OCI-LY7 (cell line): ENCODE measurements around the gene NHLRC4. TPM values are rescaled to one million over a fixed set of nuclear protein-coding genes. Genes with fewer than 3 reads are reported as not detected.

Experiments used
- BruUV-seq: library from RNA; stranded (reverse); fragments of 400-500 nt; replicated peaks from 2 replicates; lab custom pipeline; 2021; lab: Mats Ljungman, UMichigan
- CTCF ChIA-PET: fragments of 300-600 bp; sonication (Branson Sonifier 250); formaldehyde crosslinking; loops from one replicate; lab custom pipeline; 2022; ENCODE audit warnings: antibody characterized with exemption; ENCODE audit not compliant: unreplicated experiment; lab: Charles Lee
- POLR2A ChIA-PET: fragments of 300-600 bp; sonication (Branson Sonifier 250); formaldehyde crosslinking; loops from one replicate; lab custom pipeline; 2022; ENCODE audit warnings: antibody characterized with exemption; lab: Charles Lee
- DNase-seq: peaks from one replicate; pipeline ENCODE4 v3.0.0-alpha.2; 2015; ENCODE audit warnings: low spot score
- H2AFZ ChIP-seq: fragments of 200-600 bp; sonication (generic), shearing (Covaris generic); 2 replicates; pipeline ENCODE4 v1.6.1; 2014; ENCODE audit warnings: mild to moderate bottlenecking, antibody characterized with exemption, low read length, moderate library complexity
- H3K27ac ChIP-seq: fragments of 200-600 bp; sonication (generic); 2 replicates; pipeline ENCODE4 v1.5.1; 2014; ENCODE audit warnings: mixed run types, low read depth, mild to moderate bottlenecking, moderate library complexity, low read length, inconsistent platforms; ENCODE audit not compliant: poor library complexity, severe bottlenecking
- H3K36me3 ChIP-seq: fragments of 200-600 bp; sonication (generic); 2 replicates; pipeline ENCODE4 v1.6.1; 2014; ENCODE audit warnings: mild to moderate bottlenecking, antibody characterized with exemption, low read length, moderate library complexity, mixed read lengths; ENCODE audit not compliant: insufficient read depth
- H3K4me1 ChIP-seq: fragments of 200-600 bp; sonication (generic); 2 replicates; pipeline ENCODE4 v1.5.1; 2014; ENCODE audit warnings: mild to moderate bottlenecking, low read length; ENCODE audit not compliant: insufficient read depth, poor library complexity, severe bottlenecking
- H3K4me2 ChIP-seq: fragments of 200-600 bp; sonication (generic); 2 replicates; pipeline ENCODE4 v1.6.1; 2014; ENCODE audit warnings: mild to moderate bottlenecking, low read length
- H3K4me3 ChIP-seq: fragments of 200-600 bp; sonication (generic); 2 replicates; pipeline ENCODE4 v1.5.1; 2014; ENCODE audit warnings: mild to moderate bottlenecking, low read depth, low read length; ENCODE audit not compliant: poor library complexity, severe bottlenecking
- H3K79me2 ChIP-seq: fragments of 200-600 bp; sonication (generic); 2 replicates; pipeline ENCODE4 v1.6.1; 2016; ENCODE audit warnings: low read depth, mild to moderate bottlenecking, low read length, moderate library complexity, mixed read lengths; ENCODE audit not compliant: insufficient read depth
- H3K9me2 ChIP-seq: fragments of 200-600 bp; sonication (generic); 2 replicates; pipeline ENCODE4 v1.6.1; 2016; ENCODE audit warnings: mild to moderate bottlenecking, low read length, mixed read lengths; ENCODE audit not compliant: insufficient read depth
- H3K9me3 ChIP-seq: fragments of 200-600 bp; sonication (generic); 2 replicates; pipeline ENCODE4 v1.6.1; 2014; ENCODE audit warnings: mild to moderate bottlenecking, mixed run types, low read length, mixed read lengths
- H4K20me1 ChIP-seq: fragments of 200-600 bp; sonication (generic); 2 replicates; pipeline ENCODE4 v1.6.1; 2014; ENCODE audit warnings: mild to moderate bottlenecking, antibody characterized with exemption, low read length, moderate library complexity, mixed read lengths; ENCODE audit not compliant: insufficient read depth
- EZH2phosphoT487 ChIP-seq: fragments of 200-600 bp; sonication (generic); IDR thresholded peaks from 2 replicates; pipeline ENCODE4 v1.6.1; 2018; ENCODE audit warnings: low read depth, borderline replicate concordance, mild to moderate bottlenecking, mixed run types, antibody characterized with exemption, low read length, moderate library complexity, mixed read lengths
- intact Hi-C: fragments of 100-400 bp; cut with micrococcal nuclease; formaldehyde crosslinking; loops from one replicate; pipeline ENCODE4 v1.10.0; 2022; ENCODE audit not compliant: unreplicated experiment
- total RNA-seq, 2 experiments: library from RNA; depleted of rRNA in 1 of 2; stranded (reverse); fragments of >200 nt in 1 of 2; shearing (Covaris generic) in 1 of 2; gene quantifications; 2 replicates each; pipeline ENCODE4 v1.2.3, GENCODE V29; 2014 to 2022
- TF ChIP-seq, protein P1 (sequence below): fragments of 200-600 bp; sonication (generic); conservative IDR thresholded peaks from 2 replicates; pipeline ENCODE4 v1.5.1; 2014; ENCODE audit warnings: mild to moderate bottlenecking, antibody characterized with exemption, low read length, moderate library complexity, mixed read lengths

Gene NHLRC4
- total RNA-seq, 2 experiments from 2014 or later, result 2.5 to 3.7 TPM

GRCh38 chr16:561957-562938 lies 4.6 kb upstream of the NHLRC4 start:
- Histone ChIP-seq H3K36me3 (no peaks in the 10 kb centered on the region), H3K4me2 (no peak overlapping the region), H2AFZ (no peak overlapping the region), H3K4me3 (no peak overlapping the region), H3K79me2 (no peaks in the 10 kb centered on the region), H3K9me2 (no peaks in the 10 kb centered on the region), H4K20me1 (no peaks in the 10 kb centered on the region), H3K27ac (no peak overlapping the region), H3K4me1 (peaks cover 15% of the 10 kb centered on the region), H3K9me3 (no peaks in the 10 kb centered on the region)
- DNase-seq, result no peak
- intact Hi-C loops, result no loop called here
- ChIA-PET CTCF (no interaction called here), POLR2A (interaction anchor here (0.5 kb wide), 1 partner anchor 33 kb away, joined by 5 read pairs; no protein-coding TSS in a partner anchor)
- no TSS peak for BruUV-seq
- no peak for TF ChIP-seq EZH2phosphoT487
- TF ChIP-seq, protein P1, sequence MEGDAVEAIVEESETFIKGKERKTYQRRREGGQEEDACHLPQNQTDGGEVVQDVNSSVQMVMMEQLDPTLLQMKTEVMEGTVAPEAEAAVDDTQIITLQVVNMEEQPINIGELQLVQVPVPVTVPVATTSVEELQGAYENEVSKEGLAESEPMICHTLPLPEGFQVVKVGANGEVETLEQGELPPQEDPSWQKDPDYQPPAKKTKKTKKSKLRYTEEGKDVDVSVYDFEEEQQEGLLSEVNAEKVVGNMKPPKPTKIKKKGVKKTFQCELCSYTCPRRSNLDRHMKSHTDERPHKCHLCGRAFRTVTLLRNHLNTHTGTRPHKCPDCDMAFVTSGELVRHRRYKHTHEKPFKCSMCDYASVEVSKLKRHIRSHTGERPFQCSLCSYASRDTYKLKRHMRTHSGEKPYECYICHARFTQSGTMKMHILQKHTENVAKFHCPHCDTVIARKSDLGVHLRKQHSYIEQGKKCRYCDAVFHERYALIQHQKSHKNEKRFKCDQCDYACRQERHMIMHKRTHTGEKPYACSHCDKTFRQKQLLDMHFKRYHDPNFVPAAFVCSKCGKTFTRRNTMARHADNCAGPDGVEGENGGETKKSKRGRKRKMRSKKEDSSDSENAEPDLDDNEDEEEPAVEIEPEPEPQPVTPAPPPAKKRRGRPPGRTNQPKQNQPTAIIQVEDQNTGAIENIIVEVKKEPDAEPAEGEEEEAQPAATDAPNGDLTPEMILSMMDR, result no peak

DNA sequence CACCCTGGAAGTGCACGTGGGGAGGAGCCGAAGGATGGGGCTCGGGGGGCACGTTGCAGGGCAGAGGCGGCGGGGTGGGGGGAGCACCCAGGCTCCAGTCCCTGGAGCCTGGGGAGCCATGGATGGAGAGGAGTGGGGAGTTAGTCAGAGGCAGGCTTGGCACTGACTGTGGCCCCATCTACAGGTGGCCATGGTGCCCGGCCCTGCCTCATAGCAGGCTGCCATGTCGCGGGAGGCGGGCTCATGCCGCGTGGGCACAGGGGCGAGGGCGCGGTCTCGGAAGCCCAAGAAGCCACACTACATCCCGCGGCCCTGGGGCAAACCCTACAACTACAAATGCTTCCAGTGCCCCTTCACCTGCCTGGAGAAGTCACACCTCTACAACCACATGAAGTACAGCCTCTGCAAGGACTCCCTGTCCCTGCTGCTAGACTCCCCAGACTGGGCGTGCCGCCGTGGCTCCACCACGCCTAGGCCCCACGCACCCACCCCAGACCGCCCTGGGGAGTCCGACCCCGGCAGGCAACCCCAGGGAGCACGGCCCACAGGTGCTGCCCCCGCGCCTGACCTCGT lies 3.6 kb upstream of the NHLRC4 start:
- Histone ChIP-seq H3K27ac (no peak overlapping the region), H3K4me1 (peaks cover 20% of the 10 kb centered on the region), H2AFZ (no peak overlapping the region), H3K79me2 (no peaks in the 10 kb centered on the region), H4K20me1 (no peaks in the 10 kb centered on the region), H3K4me3 (no peak overlapping the region), H3K9me2 (no peaks in the 10 kb centered on the region), H3K36me3 (no peaks in the 10 kb centered on the region), H3K4me2 (no peak overlapping the region), H3K9me3 (no peaks in the 10 kb centered on the region)
- CTCF ChIA-PET, result no interaction called here
- BruUV-seq, result no TSS peak
- POLR2A ChIA-PET, result no interaction called here
- TF ChIP-seq, protein P1, result no peak
- TF ChIP-seq EZH2phosphoT487, result no peak
- no peak for DNase-seq
- intact Hi-C loops, result no loop called here
